Activated CD8-positive, alpha-beta memory T cell treated with anti-CD3 and anti-CD28 coated beads for 36 hours (primary cell): Measurements from ENCODE around the gene SOX10. TPM values are rescaled to one million over a fixed set of nuclear protein-coding genes. Genes with fewer than 3 reads are reported as not detected.

Experiments used
- CTCF ChIA-PET: fragments of 350-600 bp; sonication (Branson Sonifier 250); formaldehyde crosslinking; loops from one replicate; lab custom pipeline; 2021; ENCODE audit warnings: antibody characterized with exemption; lab: Charles Lee
- POLR2A ChIA-PET: fragments of 350-600 bp; sonication (Branson Sonifier 250); formaldehyde crosslinking; loops from one replicate; lab custom pipeline; 2021; ENCODE audit warnings: antibody characterized with exemption; lab: Charles Lee
- total RNA-seq, 2 experiments: library from RNA; stranded (reverse); gene quantifications; one replicate each; pipeline ENCODE4 v1.2.3, GENCODE V29; 2021

Gene SOX10
- total RNA-seq, 2 experiments from 2014 or later, result not detected

- ChIA-PET POLR2A (no interaction called here), CTCF (no interaction called here)
Measured at GRCh38 chr22:38017939-38018885, 33.9 kb upstream of the SOX10 start.

- ChIA-PET POLR2A (no interaction called here), CTCF (no interaction called here)
Measured at GRCh38 chr22:38017272-38017920, 33.0 kb upstream of the SOX10 start.

GRCh38 chr22:38016182-38017151, 32.1 kb upstream of the SOX10 start:
- POLR2A ChIA-PET, result no interaction called here
- CTCF ChIA-PET, result no interaction called here

GRCh38 chr22:38014083-38014482, 29.7 kb upstream of the SOX10 start:
- CTCF ChIA-PET, result no interaction called here

GRCh38 chr22:38012604-38013072, 28.3 kb upstream of the SOX10 start:
- CTCF ChIA-PET, result no interaction called here
- POLR2A ChIA-PET, result no interaction called here

More at GRCh38 chr22:38014083-38014482, 29.7 kb upstream of the SOX10 start:
- POLR2A ChIA-PET, result no interaction called here

GRCh38 chr22:38009000-38009806, 24.8 kb upstream of the SOX10 start:
- ChIA-PET POLR2A (no interaction called here), CTCF (interaction anchor here (0.8 kb wide), 1 partner anchor 567 kb away, joined by 3 read pairs; no protein-coding TSS in a partner anchor)

- ChIA-PET CTCF (no interaction called here), POLR2A (no interaction called here)
Measured at GRCh38 chr22:38007330-38007902, 23.1 kb upstream of the SOX10 start.

GRCh38 chr22:38006906-38007305, 22.6 kb upstream of the SOX10 start:
- ChIA-PET CTCF (no interaction called here), POLR2A (no interaction called here)

- ChIA-PET POLR2A (no interaction called here), CTCF (interaction anchor here (0.6 kb wide), 1 partner anchor 398 kb away, joined by 5 read pairs; no protein-coding TSS in a partner anchor)
Measured at GRCh38 chr22:38005943-38006342, 21.6 kb upstream of the SOX10 start.

GRCh38 chr22:37999640-38000272, 15.4 kb upstream of the SOX10 start:
- ChIA-PET POLR2A (no interaction called here), CTCF (no interaction called here)

- ChIA-PET CTCF (no interaction called here), POLR2A (no interaction called here)
Measured at GRCh38 chr22:37999236-37999635, 14.9 kb upstream of the SOX10 start.

GRCh38 chr22:37998543-37998942, 14.2 kb upstream of the SOX10 start:
- POLR2A ChIA-PET, result no interaction called here

GRCh38 chr22:37996515-37997246, 12.3 kb upstream of the SOX10 start:
- CTCF ChIA-PET, result no interaction called here

More at GRCh38 chr22:37998543-37998942, 14.2 kb upstream of the SOX10 start:
- CTCF ChIA-PET, result no interaction called here

GRCh38 chr22:37996079-37996478, 11.7 kb upstream of the SOX10 start:
- CTCF ChIA-PET, result interaction anchor here (1.1 kb wide), 1 partner anchor 56 kb away, joined by 3 read pairs; no protein-coding TSS in a partner anchor

More at GRCh38 chr22:37996515-37997246, 12.3 kb upstream of the SOX10 start:
- POLR2A ChIA-PET, result no interaction called here

GRCh38 chr22:37995460-37995859, 11.1 kb upstream of the SOX10 start:
- CTCF ChIA-PET, result interaction anchor here (1.1 kb wide), 1 partner anchor 57 kb away, joined by 3 read pairs; no protein-coding TSS in a partner anchor
- POLR2A ChIA-PET, result interaction anchor here (0.6 kb wide), 1 partner anchor 9 kb away, joined by 3 read pairs; no protein-coding TSS in a partner anchor

More at GRCh38 chr22:37996079-37996478, 11.7 kb upstream of the SOX10 start:
- POLR2A ChIA-PET, result interaction anchor here (0.6 kb wide), 1 partner anchor 10 kb away, joined by 3 read pairs; no protein-coding TSS in a partner anchor

- ChIA-PET POLR2A (no interaction called here), CTCF (interaction anchor here (1.1 kb wide), 1 partner anchor 58 kb away, joined by 3 read pairs; no protein-coding TSS in a partner anchor)
Measured at GRCh38 chr22:37994982-37995381, 10.6 kb upstream of the SOX10 start.
